ENCODE results near the gene BANF1. TPM values are rescaled to one million over a fixed set of nuclear protein-coding genes. Genes with fewer than 3 reads are reported as not detected.

BANF1 gene
- total and polyA plus RNA-seq, 3 donors from 2014 or later = 105 to 193 (median 133) TPM

DNA sequence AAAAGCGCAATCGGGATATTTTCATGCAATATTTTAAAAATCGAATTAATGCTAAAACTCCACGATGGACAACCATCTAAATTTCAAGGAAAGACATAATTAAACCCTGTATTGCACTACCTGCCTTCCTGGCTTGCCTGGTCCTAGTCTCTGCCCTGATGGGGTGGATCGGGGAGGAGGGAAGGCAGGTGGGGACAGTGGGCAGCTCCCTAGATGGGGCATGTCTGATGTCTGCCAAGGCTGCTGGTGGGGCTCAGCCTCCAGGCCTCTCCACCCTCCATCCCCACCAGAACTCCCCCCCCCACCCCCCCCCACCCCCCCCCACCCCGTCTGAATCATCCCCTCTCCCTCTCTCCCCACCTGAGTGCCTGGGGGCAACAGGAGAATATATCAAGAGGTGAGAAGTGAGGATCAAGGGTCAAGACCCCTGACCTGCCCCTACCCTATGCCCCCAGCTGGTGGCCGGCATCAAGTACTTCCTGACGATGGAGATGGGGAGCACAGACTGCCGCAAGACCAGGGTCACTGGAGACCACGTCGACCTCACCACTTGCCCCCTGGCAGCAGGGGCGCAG, 10.2 kb downstream of the BANF1 start:
- DNase-seq = no peak
- Histone ChIP-seq H3K4me3 (no peak overlapping the region), H3K4me1 (peaks cover 3% of the 10 kb centered on the region), H3K36me3 (ENCODE audit: low read depth, missing control alignments) (no peaks in the 10 kb centered on the region), H3K9me3 (no peaks in the 10 kb centered on the region), H3K27me3 (no peaks in the 10 kb centered on the region), H3K27ac (no peak overlapping the region)
- TF ChIP-seq, protein P1, sequence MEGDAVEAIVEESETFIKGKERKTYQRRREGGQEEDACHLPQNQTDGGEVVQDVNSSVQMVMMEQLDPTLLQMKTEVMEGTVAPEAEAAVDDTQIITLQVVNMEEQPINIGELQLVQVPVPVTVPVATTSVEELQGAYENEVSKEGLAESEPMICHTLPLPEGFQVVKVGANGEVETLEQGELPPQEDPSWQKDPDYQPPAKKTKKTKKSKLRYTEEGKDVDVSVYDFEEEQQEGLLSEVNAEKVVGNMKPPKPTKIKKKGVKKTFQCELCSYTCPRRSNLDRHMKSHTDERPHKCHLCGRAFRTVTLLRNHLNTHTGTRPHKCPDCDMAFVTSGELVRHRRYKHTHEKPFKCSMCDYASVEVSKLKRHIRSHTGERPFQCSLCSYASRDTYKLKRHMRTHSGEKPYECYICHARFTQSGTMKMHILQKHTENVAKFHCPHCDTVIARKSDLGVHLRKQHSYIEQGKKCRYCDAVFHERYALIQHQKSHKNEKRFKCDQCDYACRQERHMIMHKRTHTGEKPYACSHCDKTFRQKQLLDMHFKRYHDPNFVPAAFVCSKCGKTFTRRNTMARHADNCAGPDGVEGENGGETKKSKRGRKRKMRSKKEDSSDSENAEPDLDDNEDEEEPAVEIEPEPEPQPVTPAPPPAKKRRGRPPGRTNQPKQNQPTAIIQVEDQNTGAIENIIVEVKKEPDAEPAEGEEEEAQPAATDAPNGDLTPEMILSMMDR (IDR thresholded peaks at IDR 0.05) = no peak
- no peak for TF ChIP-seq POLR2A (IDR thresholded peaks at IDR 0.05)
- intact Hi-C loops (cut with DNase I; ENCODE audit: low total_unique reads) = no loop called here
- 47 to 50% methylated on average over 6 to 12 of the region's 12 CpGs for WGBS, 2 donors

DNA sequence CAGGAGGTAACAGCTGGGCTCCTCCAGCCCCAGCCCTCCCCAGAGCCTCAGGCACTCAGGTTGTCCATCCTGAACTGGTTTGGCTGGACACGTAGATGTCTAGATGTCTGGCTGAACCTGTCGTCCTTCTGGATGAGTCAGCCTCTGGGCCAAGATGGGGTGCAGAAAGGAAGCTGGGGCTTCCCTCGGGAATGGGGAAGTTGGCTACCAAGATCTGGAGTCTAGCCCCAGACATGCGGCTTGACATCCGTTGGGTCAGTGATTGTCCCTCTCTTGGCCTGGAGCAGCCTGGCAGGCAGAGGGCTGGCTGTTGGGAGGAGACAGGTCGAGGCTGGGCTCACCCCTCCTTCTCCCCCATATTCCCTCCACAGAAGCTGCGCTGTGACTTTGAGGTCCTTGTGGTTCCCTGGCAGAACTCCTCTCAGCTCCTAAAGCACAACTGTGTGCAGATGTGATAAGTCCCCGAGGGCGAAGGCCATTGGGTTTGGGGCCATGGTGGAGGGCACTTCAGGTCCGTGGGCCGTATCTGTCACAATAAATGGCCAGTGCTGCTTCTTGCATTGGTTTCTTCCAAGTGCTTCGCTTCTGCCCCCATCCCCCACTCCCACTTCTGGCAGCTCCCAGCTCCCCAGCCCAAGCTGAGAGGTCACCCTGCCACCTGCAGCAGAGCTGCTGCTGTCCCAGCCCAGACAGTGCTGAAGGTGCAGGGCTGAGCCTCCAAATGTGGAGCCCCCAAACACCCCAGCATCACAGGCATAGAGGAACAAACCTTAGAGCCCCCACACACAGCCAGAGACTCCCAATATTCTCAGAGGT, 10.9 kb downstream of the BANF1 start:
- 66 to 67% methylated on average over 5 to 12 of the region's 12 CpGs for WGBS, 2 donors
- Histone ChIP-seq H3K4me1 (peaks cover 3% of the 10 kb centered on the region), H3K27me3 (no peaks in the 10 kb centered on the region), H3K4me3 (no peak overlapping the region), H3K36me3 (ENCODE audit: low read depth, missing control alignments) (no peaks in the 10 kb centered on the region), H3K27ac (no peak overlapping the region), H3K9me3 (no peaks in the 10 kb centered on the region)
- TF ChIP-seq POLR2A (IDR thresholded peaks at IDR 0.05) = no peak
- TF ChIP-seq, protein P1 (IDR thresholded peaks at IDR 0.05) = no peak
- DNase-seq = no peak
- intact Hi-C loops (cut with DNase I; ENCODE audit: low total_unique reads) = no loop called here

DNA sequence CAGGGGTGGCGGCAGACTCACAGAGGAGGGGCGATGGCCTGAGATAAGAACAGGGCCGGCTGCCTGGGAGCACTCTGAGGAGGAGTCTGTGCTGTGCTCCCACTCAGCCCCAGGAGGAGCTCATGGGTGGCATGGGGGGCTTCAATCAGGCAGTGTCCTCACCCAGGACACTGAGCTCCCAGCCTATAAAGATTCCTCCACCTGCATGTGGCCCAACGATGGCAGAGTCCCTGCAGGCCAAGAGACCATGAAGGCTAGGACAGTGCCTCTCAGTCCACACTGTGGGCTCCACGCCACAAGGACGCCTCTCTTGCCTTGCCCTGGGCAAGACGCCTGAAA, 11.4 kb downstream of the BANF1 start:
- intact Hi-C loops (cut with DNase I; ENCODE audit: low total_unique reads) = no loop called here
- peaks cover 3% of the 10 kb centered on the region for H3K4me1 ChIP-seq
- DNase-seq = no peak
- no peak overlapping the region for H3K27ac ChIP-seq
- H3K27me3 ChIP-seq = no peaks in the 10 kb centered on the region
- WGBS, 2 donors = 72% methylated on average over 2 to 7 of the region's 7 CpGs
- no peaks in the 10 kb centered on the region for H3K9me3 ChIP-seq
- H3K4me3 ChIP-seq = no peak overlapping the region
- H3K36me3 ChIP-seq (ENCODE audit: low read depth, missing control alignments) = no peaks in the 10 kb centered on the region
- TF ChIP-seq POLR2A (IDR thresholded peaks at IDR 0.05) = no peak
- TF ChIP-seq, protein P1 (IDR thresholded peaks at IDR 0.05) = no peak

DNA sequence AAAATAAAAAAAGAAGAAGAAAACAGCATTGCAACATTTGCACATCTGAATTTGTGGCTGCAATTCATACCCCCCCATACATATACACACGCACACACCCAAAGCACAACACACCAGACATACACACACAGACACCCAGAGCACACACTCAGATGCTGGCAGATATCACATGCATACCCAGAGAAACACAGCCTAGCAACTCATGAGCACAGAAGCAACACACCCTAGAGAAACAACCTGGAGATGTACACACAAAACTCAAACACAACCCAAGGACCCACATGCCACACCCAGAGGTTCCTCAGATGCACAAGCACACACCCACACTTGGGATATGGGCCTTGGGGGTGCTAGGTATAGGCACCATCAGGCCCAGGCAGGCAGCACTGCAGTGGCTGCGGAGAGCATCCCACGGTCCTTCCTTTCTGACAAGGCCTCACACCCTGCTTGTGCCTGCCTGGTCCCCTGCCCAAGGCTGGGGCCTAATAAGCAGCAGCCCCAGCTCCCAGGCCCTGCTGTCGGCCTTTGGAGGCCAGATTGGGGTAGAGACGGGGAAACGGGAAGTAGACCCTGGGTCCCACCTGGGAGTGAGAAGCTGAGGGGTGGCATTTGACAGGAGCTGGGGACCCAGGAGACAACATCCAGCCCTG, 12.6 kb downstream of the BANF1 start:
- Histone ChIP-seq H3K9me3 (no peaks in the 10 kb centered on the region), H3K4me1 (peaks cover 3% of the 10 kb centered on the region), H3K4me3 (no peak overlapping the region), H3K27me3 (no peaks in the 10 kb centered on the region), H3K27ac (no peak overlapping the region), H3K36me3 (ENCODE audit: low read depth, missing control alignments) (no peaks in the 10 kb centered on the region)
- intact Hi-C loops (cut with DNase I; ENCODE audit: low total_unique reads) = no loop called here
- DNase-seq = no peak
- TF ChIP-seq POLR2A (IDR thresholded peaks at IDR 0.05) = no peak
- TF ChIP-seq, protein P1 (IDR thresholded peaks at IDR 0.05) = no peak
- 89 to 100% methylated on average over 2 to 6 of the region's 6 CpGs for WGBS, 2 donors
